HG02852 (cell line): ENCODE results near the gene ZNF628.

Experiments used
- ATAC-seq: cut with Tn5 transposase; IDR thresholded peaks from one replicate; pipeline ENCODE4 v1.9.1; 2021; ENCODE audit warnings: mild to moderate bottlenecking, moderate library complexity; ENCODE audit not compliant: unreplicated experiment

The ZNF628 gene

DNA sequence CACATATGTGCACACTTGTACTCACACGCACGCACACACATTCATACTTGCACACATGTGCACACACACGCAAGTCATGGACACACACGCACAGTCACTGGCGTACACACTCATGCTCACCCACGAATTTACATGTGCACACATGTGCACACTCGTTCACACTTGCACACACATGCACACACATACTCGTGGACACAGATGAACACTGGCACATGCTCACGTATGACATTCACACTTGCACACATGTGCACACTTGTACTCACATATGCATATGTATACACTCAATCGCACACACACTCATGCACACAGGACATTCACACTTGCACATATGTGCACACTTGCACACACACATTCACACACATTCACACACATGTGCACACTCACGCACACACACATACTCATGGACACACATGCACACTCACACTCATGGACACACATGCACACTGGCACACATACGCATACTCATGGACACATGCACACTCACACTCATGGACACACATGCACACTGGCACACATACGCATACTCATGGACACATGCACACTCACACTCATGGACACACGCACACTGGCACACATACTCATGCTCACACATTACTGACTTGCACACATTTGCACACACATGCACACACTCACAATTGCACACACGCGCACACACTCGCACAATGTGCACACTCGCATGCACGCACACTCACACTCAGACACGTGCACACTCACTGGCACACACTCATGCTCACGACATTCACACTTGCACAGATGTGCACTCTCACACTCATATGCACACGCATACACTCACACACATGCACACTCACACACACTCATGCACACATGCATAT, 51.0 kb downstream of the ZNF628 start:
- no peak for ATAC-seq

DNA sequence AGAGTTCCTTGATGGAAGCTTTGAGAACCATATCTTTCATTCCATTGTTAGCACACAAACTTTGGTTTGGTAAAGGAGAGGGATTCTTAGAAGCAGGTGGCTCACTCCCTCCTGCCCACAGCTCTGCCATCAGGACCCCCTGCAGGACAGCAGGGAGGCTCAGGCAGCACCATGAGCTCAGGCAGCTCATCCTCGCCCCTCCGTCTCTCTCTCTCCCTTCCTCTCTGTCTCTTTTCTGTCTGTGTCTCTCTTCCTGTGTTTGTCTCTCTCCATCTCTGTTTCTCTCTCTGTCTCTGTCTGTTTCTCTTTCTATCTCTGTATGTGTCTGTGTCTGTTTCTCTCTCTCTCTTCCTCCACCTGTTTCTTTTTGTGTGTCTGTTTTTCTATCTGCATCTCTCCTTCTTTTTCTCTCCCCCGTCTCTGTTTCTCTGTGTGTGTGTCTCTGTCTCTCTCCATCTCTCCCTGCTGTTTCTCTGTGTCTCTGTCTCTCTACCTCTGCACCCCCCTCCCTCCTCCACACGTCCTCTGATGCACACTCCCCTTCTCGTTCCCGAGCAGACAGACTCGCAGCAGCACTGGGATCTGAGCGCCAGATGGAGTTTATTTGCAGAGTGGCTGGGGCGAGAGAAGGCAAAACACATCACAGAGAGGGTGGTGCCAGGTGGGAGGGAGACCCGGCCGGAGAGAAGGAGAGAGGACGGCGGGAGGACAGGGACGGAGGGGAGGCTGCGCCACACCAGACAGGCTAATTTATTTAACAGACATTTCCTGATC, 51.8 kb downstream of the ZNF628 start:
- no peak for ATAC-seq

DNA sequence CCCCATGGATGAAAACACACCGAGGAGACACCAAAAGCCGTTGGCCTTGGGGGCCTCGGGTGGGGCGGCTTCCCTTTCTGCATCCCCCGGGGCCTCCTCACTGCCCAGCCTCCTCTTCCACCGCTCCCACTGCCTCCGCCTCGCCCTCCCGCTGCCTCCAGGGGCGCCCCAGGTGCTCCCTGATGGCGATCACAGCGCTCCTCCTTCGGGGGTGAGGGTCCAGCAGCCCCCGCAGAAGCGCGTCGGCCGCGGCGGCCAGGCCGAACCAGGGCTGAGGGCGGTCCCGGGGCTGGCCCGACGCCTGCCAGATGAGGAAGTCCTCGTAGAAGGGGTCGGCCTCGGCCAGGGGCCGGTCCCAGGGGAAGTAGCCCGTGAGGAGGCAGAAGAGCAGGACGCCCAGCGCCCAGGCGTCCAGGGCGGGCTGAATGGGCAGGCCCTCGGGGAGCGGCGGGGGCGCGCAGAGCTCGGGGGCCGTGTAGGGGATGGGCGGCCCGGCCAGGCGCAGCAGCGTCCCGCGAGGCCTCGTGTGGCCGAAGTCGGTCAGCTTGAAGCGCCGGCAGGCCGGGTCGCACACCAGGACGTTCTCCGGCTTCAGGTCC, 53.3 kb downstream of the ZNF628 start:
- no peak for ATAC-seq

DNA sequence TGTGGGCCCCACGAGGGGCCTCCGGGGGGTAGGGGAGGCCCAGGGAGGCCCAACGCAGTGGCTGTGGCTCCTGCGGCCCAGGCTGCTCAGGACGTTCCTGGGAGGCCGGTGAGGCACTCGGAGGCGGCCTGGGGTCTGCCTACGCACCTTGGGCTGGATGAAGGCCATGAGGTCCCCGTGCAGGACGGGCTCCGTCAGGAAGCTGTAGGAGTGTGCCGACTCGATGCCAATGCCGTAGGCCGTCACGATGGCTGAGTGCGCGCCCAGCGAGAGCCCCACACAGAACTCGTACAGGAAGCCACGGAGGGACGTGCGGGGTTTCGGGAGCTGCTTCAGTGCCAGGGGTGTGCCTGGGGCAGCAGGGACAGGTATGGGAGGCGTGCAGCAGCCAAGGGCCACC, 54.6 kb downstream of the ZNF628 start:
- ATAC-seq: no peak
